HepG2 (cell line): ENCODE data around the gene NSUN5. TPM values are rescaled to one million over a fixed set of nuclear protein-coding genes. Genes with fewer than 3 reads are reported as not detected.

Source experiments
- E2F5 ChIP-seq: sonication (generic); formaldehyde crosslinking; conservative IDR thresholded peaks from 2 replicates; pipeline ENCODE4 v1.4.0; 2020; ENCODE audit warnings: missing genetic modification reagents
- EHMT2 ChIP-seq: fragments of 200-600 bp; sonication (generic); IDR thresholded peaks from 2 replicates; pipeline ENCODE4 v1.7.0; 2017; ENCODE audit warnings: antibody characterized with exemption, low read depth, low read length, borderline replicate concordance
- HBP1 ChIP-seq: IDR thresholded peaks from 2 replicates; pipeline ENCODE4 v1.6.1; 2016; ENCODE audit warnings: low read depth, control low read depth
- HES4 ChIP-seq: sonication (generic); formaldehyde crosslinking; IDR thresholded peaks from 2 replicates; pipeline ENCODE4 v1.9.0; 2021; ENCODE audit warnings: mild to moderate bottlenecking, missing genetic modification reagents, borderline replicate concordance
- IKZF1 ChIP-seq: fragments of 450-650 bp; IDR thresholded peaks from 2 replicates; pipeline ENCODE4 v1.7.1; 2016
- KMT2B ChIP-seq: IDR thresholded peaks from 2 replicates; pipeline ENCODE4 v1.6.1; 2016; ENCODE audit warnings: missing genetic modification reagents, missing compliant biosample characterization
- MIXL1 ChIP-seq: IDR thresholded peaks from 2 replicates; pipeline ENCODE4 v1.6.1; 2016
- MYC ChIP-seq: sonication (generic); formaldehyde crosslinking; IDR thresholded peaks from 2 replicates; pipeline ENCODE4 v1.9.0; 2021; ENCODE audit warnings: missing genetic modification reagents, borderline replicate concordance
- NPAS2 ChIP-seq: sonication (generic); formaldehyde crosslinking; IDR thresholded peaks from 2 replicates; pipeline ENCODE4 v1.8.0; 2022; ENCODE audit warnings: mild to moderate bottlenecking, missing genetic modification reagents, borderline replicate concordance
- SAFB2 ChIP-seq: sonication (generic); formaldehyde crosslinking; IDR thresholded peaks from 2 replicates; pipeline ENCODE4 v1.5.1; 2020; ENCODE audit warnings: missing genetic modification reagents, low read depth, mild to moderate bottlenecking, borderline replicate concordance
- SIX1 ChIP-seq: sonication (generic); formaldehyde crosslinking; IDR thresholded peaks from 2 replicates; pipeline ENCODE4 v1.4.0; 2020; ENCODE audit warnings: missing genetic modification reagents, borderline replicate concordance
- SP4 ChIP-seq: sonication (generic); formaldehyde crosslinking; IDR thresholded peaks from 2 replicates; pipeline ENCODE4 v1.8.1; 2023; ENCODE audit warnings: mild to moderate bottlenecking, missing genetic modification reagents
- TAF1 ChIP-seq: sonication (generic); formaldehyde crosslinking; IDR thresholded peaks from 2 replicates; pipeline ENCODE4 v1.4.0; 2020; ENCODE audit warnings: missing genetic modification reagents
- TRIM24 ChIP-seq: sonication (generic); formaldehyde crosslinking; IDR thresholded peaks from 2 replicates; pipeline ENCODE4 v1.8.0; 2022; ENCODE audit warnings: mild to moderate bottlenecking, missing genetic modification reagents
- ZBTB42 ChIP-seq: sonication (generic); formaldehyde crosslinking; IDR thresholded peaks from 2 replicates; pipeline ENCODE4 v1.5.0; 2020; ENCODE audit warnings: mild to moderate bottlenecking, missing genetic modification reagents
- ZC3H13 ChIP-seq: sonication (generic); formaldehyde crosslinking; IDR thresholded peaks from 2 replicates; pipeline ENCODE4 v1.8.1; 2023; ENCODE audit warnings: mild to moderate bottlenecking, missing genetic modification reagents, moderate library complexity
- ZNF205 ChIP-seq: IDR thresholded peaks from 2 replicates; pipeline ENCODE4 v1.6.1; 2018; ENCODE audit warnings: missing biosample characterization, missing genetic modification reagents
- ZNF615 ChIP-seq: sonication (generic); formaldehyde crosslinking; IDR thresholded peaks from 2 replicates; pipeline ENCODE4 v1.5.0; 2020; ENCODE audit warnings: mild to moderate bottlenecking, missing genetic modification reagents, borderline replicate concordance
- ZNF792 ChIP-seq: IDR thresholded peaks from 2 replicates; pipeline ENCODE4 v1.6.1; 2016
- polyA plus RNA-seq, 8 experiments: library from polyadenylated mRNA; depleted of rRNA in 3 of 8; stranded (reverse) in 7 of 8; unstranded in 1 of 8; fragments of >200 nt; fragmentation: Illumina TruSeq in 4 of 8; extraction: Trizol in 4 of 8; gene quantifications; 2 replicates each; pipeline versions ENCODE4 v1.2.1 to v1.2.3, GENCODE V29; 2011 to 2016; ENCODE audit warnings: low read depth in 4 of 8, missing spikeins in 1 of 8, mixed read lengths in 1 of 8; ENCODE audit not compliant: insufficient read depth in 1 of 8
- total RNA-seq, 5 experiments: library from RNA; depleted of rRNA; stranded (reverse); fragments of >200 nt; fragmentation: Illumina TruSeq; extraction: Trizol; gene quantifications; 2 replicates each; pipeline ENCODE4 v1.2.3, GENCODE V29; 2016; ENCODE audit warnings: low read depth in 1 of 5
- TF ChIP-seq, protein P1 (sequence below): sonication (generic); formaldehyde crosslinking; IDR thresholded peaks from 2 replicates; pipeline ENCODE4 v1.4.0; 2020; ENCODE audit warnings: missing genetic modification reagents, borderline replicate concordance
- TF ChIP-seq, protein P2 (sequence below): sonication (generic); formaldehyde crosslinking; IDR thresholded peaks from 2 replicates; pipeline ENCODE4 v1.9.0; 2021; ENCODE audit warnings: missing genetic modification reagents, mild to moderate bottlenecking, borderline replicate concordance
- TF ChIP-seq, protein P3 (sequence below): sonication (generic); formaldehyde crosslinking; IDR thresholded peaks from 2 replicates; pipeline ENCODE4 v1.4.0; 2020; ENCODE audit warnings: mild to moderate bottlenecking, missing genetic modification reagents
- TF ChIP-seq, protein P4 (sequence below): sonication (generic); formaldehyde crosslinking; IDR thresholded peaks from 2 replicates; pipeline ENCODE4 v1.9.0; 2021; ENCODE audit warnings: missing genetic modification reagents, borderline replicate concordance

The NSUN5 gene
- total and polyA plus RNA-seq, 2 of the 13 experiments (the other 11 are each of a cell fraction or from before 2014, with no cell fraction given): 19.9 to 35.8 TPM

DNA sequence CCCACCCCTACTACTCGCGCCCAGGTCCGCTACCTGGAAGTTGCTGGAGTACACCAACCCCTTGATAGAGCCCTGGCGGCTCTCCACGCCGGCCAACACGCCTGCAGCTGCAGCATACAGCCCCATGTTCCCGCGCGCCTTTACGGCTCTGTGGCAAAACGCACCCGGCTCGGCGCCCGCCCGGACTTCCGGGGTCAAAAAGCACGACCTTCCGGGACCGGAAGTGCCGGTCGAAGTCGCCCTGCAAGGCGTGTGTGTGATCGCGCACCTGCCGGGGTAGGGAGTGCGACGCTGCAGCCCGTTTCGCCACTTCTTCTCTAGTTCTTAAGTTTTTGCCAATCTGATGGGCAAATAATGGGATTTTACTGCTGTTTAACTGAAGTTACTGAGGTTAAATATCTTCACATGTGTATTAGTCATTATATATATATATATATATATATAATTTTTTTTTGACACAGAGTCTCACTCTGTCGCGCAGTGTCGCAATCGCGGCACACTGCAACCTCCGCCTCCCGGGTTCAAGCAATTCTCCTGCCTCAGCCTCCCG, at the start of gene NSUN5 (continued):
- TF ChIP-seq, protein P1, sequence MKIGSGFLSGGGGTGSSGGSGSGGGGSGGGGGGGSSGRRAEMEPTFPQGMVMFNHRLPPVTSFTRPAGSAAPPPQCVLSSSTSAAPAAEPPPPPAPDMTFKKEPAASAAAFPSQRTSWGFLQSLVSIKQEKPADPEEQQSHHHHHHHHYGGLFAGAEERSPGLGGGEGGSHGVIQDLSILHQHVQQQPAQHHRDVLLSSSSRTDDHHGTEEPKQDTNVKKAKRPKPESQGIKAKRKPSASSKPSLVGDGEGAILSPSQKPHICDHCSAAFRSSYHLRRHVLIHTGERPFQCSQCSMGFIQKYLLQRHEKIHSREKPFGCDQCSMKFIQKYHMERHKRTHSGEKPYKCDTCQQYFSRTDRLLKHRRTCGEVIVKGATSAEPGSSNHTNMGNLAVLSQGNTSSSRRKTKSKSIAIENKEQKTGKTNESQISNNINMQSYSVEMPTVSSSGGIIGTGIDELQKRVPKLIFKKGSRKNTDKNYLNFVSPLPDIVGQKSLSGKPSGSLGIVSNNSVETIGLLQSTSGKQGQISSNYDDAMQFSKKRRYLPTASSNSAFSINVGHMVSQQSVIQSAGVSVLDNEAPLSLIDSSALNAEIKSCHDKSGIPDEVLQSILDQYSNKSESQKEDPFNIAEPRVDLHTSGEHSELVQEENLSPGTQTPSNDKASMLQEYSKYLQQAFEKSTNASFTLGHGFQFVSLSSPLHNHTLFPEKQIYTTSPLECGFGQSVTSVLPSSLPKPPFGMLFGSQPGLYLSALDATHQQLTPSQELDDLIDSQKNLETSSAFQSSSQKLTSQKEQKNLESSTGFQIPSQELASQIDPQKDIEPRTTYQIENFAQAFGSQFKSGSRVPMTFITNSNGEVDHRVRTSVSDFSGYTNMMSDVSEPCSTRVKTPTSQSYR (CRISPR knock-in tag): peak; percentile 32; the same call in 1 of the 2 replicates
- TF ChIP-seq IKZF1 (no peak), EHMT2 (no peak), E2F5 (CRISPR knock-in tag) (no peak), HBP1 (CRISPR knock-in tag) (0 out of 2 replicates have a peak, but pooled peaks have one; percentile 50), NPAS2 (no peak), TRIM24 (CRISPR knock-in tag) (no peak), MIXL1 (CRISPR knock-in tag) (peak; percentile 62; the same call in 1 of the 2 replicates), KMT2B (CRISPR knock-in tag) (peak; percentile 93), ZC3H13 (peak; percentile 85; the same call in 1 of the 2 replicates), ZNF792 (CRISPR knock-in tag) (peak; percentile 89), SP4 (CRISPR knock-in tag) (no peak), TAF1 (CRISPR knock-in tag) (peak; percentile 70), SIX1 (CRISPR knock-in tag) (no peak), ZNF205 (CRISPR knock-in tag) (peak; percentile 67), MYC (CRISPR knock-in tag) (peak; percentile 91), HES4 (CRISPR knock-in tag) (peak; percentile 94), ZNF615 (CRISPR knock-in tag) (no peak), ZBTB42 (CRISPR knock-in tag) (no peak), SAFB2 (CRISPR knock-in tag) (0 out of 2 replicates have a peak, but pooled peaks have one; percentile 30)
- TF ChIP-seq, protein P2, sequence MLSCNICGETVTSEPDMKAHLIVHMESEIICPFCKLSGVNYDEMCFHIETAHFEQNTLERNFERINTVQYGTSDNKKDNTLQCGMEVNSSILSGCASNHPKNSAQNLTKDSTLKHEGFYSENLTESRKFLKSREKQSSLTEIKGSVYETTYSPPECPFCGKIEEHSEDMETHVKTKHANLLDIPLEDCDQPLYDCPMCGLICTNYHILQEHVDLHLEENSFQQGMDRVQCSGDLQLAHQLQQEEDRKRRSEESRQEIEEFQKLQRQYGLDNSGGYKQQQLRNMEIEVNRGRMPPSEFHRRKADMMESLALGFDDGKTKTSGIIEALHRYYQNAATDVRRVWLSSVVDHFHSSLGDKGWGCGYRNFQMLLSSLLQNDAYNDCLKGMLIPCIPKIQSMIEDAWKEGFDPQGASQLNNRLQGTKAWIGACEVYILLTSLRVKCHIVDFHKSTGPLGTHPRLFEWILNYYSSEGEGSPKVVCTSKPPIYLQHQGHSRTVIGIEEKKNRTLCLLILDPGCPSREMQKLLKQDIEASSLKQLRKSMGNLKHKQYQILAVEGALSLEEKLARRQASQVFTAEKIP (CRISPR knock-in tag): no peak
- TF ChIP-seq, protein P3, sequence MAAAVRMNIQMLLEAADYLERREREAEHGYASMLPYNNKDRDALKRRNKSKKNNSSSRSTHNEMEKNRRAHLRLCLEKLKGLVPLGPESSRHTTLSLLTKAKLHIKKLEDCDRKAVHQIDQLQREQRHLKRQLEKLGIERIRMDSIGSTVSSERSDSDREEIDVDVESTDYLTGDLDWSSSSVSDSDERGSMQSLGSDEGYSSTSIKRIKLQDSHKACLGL (CRISPR knock-in tag): peak; percentile 81
- TF ChIP-seq, protein P4, sequence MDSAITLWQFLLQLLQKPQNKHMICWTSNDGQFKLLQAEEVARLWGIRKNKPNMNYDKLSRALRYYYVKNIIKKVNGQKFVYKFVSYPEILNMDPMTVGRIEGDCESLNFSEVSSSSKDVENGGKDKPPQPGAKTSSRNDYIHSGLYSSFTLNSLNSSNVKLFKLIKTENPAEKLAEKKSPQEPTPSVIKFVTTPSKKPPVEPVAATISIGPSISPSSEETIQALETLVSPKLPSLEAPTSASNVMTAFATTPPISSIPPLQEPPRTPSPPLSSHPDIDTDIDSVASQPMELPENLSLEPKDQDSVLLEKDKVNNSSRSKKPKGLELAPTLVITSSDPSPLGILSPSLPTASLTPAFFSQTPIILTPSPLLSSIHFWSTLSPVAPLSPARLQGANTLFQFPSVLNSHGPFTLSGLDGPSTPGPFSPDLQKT (CRISPR knock-in tag): peak; percentile 83; the same call in 1 of the 2 replicates
